Keratinocyte (primary cell): ENCODE measurements around the gene ESYT3. TPM values are rescaled to one million over a fixed set of nuclear protein-coding genes. Genes with fewer than 3 reads are reported as not detected.

Source experiments
- DNase-seq: peaks from one replicate; pipeline ENCODE4 v3.0.0-alpha.2; 2011; ENCODE audit warnings: low read depth, missing footprints, low spot score
- FAIRE-seq: peaks from 2 replicates; lab custom pipeline; 2011; peaks lifted over from hg19 to GRCh38; lab: Jason Lieb, UNC
- H2AFZ ChIP-seq: 2 replicates; pipeline ENCODE4 v1.6.0; 2012; ENCODE audit warnings: low read length, control low read depth, inconsistent platforms; ENCODE audit not compliant: control insufficient read depth
- H3K27ac ChIP-seq: 2 replicates; pipeline ENCODE4 v1.5.1; 2011; ENCODE audit warnings: low read length; ENCODE audit not compliant: control insufficient read depth, insufficient read depth
- H3K27me3 ChIP-seq: 3 replicates; pipeline ENCODE4 v1.6.0; 2011; ENCODE audit warnings: low read length; ENCODE audit not compliant: control insufficient read depth, insufficient read depth; ENCODE audit errors: extremely low read depth
- H3K36me3 ChIP-seq, 2 experiments: 2 replicates in 1 of 2; 3 replicates in 1 of 2; pipeline ENCODE4 v1.5.1; 2011; ENCODE audit warnings: low read length in 2 of 2, mild to moderate bottlenecking in 1 of 2; ENCODE audit not compliant: control insufficient read depth in 2 of 2, insufficient read depth in 2 of 2; ENCODE audit errors: extremely low read depth in 1 of 2
- H3K4me1 ChIP-seq: 3 replicates; pipeline ENCODE4 v1.5.1; 2011; ENCODE audit warnings: low read length; ENCODE audit not compliant: control insufficient read depth, insufficient read depth; ENCODE audit errors: extremely low read depth
- H3K4me2 ChIP-seq: 3 replicates; pipeline ENCODE4 v1.6.0; 2011; ENCODE audit warnings: low read depth, low read length; ENCODE audit not compliant: control insufficient read depth, insufficient read depth; ENCODE audit errors: extremely low read depth
- H3K4me3 ChIP-seq, 3 experiments: fragments of 200-600 bp in 1 of 3; sonication (generic) in 1 of 3; 2 replicates in 2 of 3; 3 replicates in 1 of 3; pipeline ENCODE4 v1.5.1; 2011 to 2016; ENCODE audit warnings: low read length in 3 of 3, mild to moderate bottlenecking in 3 of 3, control low read depth in 2 of 3, inconsistent platforms in 1 of 3, low read depth in 1 of 3, mixed read lengths in 1 of 3, mixed run types in 1 of 3, moderate library complexity in 1 of 3; ENCODE audit not compliant: control insufficient read depth in 2 of 3, insufficient read depth in 2 of 3; ENCODE audit errors: extremely low read depth in 1 of 3
- H3K79me2 ChIP-seq: 2 replicates; pipeline ENCODE4 v1.6.0; 2012; ENCODE audit warnings: low read length; ENCODE audit not compliant: control insufficient read depth, insufficient read depth
- H3K9ac ChIP-seq: 3 replicates; pipeline ENCODE4 v1.6.0; 2011; ENCODE audit warnings: low read length; ENCODE audit not compliant: control insufficient read depth, insufficient read depth; ENCODE audit errors: extremely low read depth
- H3K9me1 ChIP-seq: 3 replicates; pipeline ENCODE4 v1.6.0; 2011; ENCODE audit warnings: low read length; ENCODE audit not compliant: control insufficient read depth, insufficient read depth; ENCODE audit errors: extremely low read depth
- H3K9me3 ChIP-seq: 2 replicates; pipeline ENCODE4 v1.5.1; 2012; ENCODE audit warnings: low read depth, low read length; ENCODE audit not compliant: control insufficient read depth
- H4K20me1 ChIP-seq: 3 replicates; pipeline ENCODE4 v1.6.0; 2011; ENCODE audit warnings: low read length; ENCODE audit not compliant: control insufficient read depth, insufficient read depth; ENCODE audit errors: extremely low read depth
- EZH2 ChIP-seq: IDR thresholded peaks from one replicate; pipeline ENCODE4 v1.6.1; 2012; ENCODE audit warnings: inconsistent platforms, mild to moderate bottlenecking, low read length, moderate library complexity
- dilution Hi-C: fragments of 300-500 bp; cut with MboI; formaldehyde crosslinking; loops from one replicate; pipeline ENCODE4 v1.7.0; 2020; ENCODE audit warnings: low sequenced_read_pairs; ENCODE audit not compliant: extremely low pct_ligation_motif_present
- polyA plus RNA-seq, 5 experiments: library from polyadenylated mRNA; depleted of rRNA in 3 of 5; stranded (reverse) in 3 of 5; stranded (forward) in 1 of 5; unstranded in 1 of 5; fragments of >200 nt; gene quantifications; 1 replicate in 1 of 5; 2 replicates in 3 of 5; 3 replicates in 1 of 5; pipeline versions ENCODE4 v1.2.1 to v1.2.3, GENCODE V29; 2011 to 2012; ENCODE audit warnings: missing spikeins in 2 of 5, low read depth in 1 of 5, low replicate concordance in 1 of 5
- TF ChIP-seq, protein P1 (sequence below), 3 experiments: IDR thresholded peaks in 1 of 3; conservative IDR thresholded peaks in 1 of 3; optimal IDR thresholded peaks in 1 of 3; 2 replicates in 2 of 3; 3 replicates in 1 of 3; pipeline versions ENCODE3 to v1.5.1; 2011; ENCODE audit warnings: low read length in 3 of 3, mild to moderate bottlenecking in 3 of 3, moderate library complexity in 2 of 3, control low read depth in 1 of 3, inconsistent platforms in 1 of 3; ENCODE audit not compliant: insufficient read depth in 2 of 3; ENCODE audit errors: extremely low read depth in 1 of 3

Gene ESYT3
- polyA plus RNA-seq, 1 donor (not counting 4 experiments of a cell fraction or from before 2014, with no cell fraction given), result 0.62 TPM

DNA sequence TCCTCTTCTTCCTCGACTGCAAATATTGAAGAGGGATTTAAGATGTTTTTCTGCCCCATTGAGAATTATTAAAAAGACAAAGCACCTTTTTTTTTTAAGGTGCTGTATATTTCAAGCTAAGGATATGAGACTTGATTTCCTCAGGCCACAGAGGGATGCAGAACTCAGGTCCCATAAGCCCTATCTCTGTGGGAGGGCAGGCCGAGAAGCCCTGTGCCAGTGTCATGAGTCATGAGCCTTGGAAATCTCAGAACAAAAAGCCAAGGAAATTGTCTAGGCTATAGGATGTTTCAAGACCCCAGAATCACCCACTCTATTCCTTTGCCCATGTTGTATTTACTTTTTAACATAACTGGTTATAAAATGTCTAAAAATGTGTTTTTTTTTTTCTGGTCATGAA is 7.3 kb downstream of the ESYT3 start:
- Histone ChIP-seq H3K36me3 (no peaks in the 10 kb centered on the region), H3K27ac (no peak overlapping the region), H3K4me2 (no peak overlapping the region), H3K79me2 (no peaks in the 10 kb centered on the region), H3K4me3 (no peak overlapping the region), H3K9ac (no peak overlapping the region), H3K9me1 (no peaks in the 10 kb centered on the region), H2AFZ (no peak overlapping the region), H3K4me1 (peaks cover 2% of the 10 kb centered on the region), H3K9me3 (no peaks in the 10 kb centered on the region), H3K27me3 (peaks cover 2% of the 10 kb centered on the region), H4K20me1 (no peaks in the 10 kb centered on the region)
- FAIRE-seq (no peak), DNase-seq (no peak)
- TF ChIP-seq EZH2, result no peak
- TF ChIP-seq, protein P1, sequence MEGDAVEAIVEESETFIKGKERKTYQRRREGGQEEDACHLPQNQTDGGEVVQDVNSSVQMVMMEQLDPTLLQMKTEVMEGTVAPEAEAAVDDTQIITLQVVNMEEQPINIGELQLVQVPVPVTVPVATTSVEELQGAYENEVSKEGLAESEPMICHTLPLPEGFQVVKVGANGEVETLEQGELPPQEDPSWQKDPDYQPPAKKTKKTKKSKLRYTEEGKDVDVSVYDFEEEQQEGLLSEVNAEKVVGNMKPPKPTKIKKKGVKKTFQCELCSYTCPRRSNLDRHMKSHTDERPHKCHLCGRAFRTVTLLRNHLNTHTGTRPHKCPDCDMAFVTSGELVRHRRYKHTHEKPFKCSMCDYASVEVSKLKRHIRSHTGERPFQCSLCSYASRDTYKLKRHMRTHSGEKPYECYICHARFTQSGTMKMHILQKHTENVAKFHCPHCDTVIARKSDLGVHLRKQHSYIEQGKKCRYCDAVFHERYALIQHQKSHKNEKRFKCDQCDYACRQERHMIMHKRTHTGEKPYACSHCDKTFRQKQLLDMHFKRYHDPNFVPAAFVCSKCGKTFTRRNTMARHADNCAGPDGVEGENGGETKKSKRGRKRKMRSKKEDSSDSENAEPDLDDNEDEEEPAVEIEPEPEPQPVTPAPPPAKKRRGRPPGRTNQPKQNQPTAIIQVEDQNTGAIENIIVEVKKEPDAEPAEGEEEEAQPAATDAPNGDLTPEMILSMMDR (optimal IDR thresholded peaks at IDR 0.05 in 1 of 3, IDR thresholded peaks at IDR 0.05 in 1 of 3, conservative IDR thresholded peaks at IDR 0.05 in 1 of 3; ENCODE audit: extremely low read depth in 1 of 3, insufficient read depth in 2 of 3, low read length in 3 of 3), result no peak
- dilution Hi-C loops, result no loop called here

DNA sequence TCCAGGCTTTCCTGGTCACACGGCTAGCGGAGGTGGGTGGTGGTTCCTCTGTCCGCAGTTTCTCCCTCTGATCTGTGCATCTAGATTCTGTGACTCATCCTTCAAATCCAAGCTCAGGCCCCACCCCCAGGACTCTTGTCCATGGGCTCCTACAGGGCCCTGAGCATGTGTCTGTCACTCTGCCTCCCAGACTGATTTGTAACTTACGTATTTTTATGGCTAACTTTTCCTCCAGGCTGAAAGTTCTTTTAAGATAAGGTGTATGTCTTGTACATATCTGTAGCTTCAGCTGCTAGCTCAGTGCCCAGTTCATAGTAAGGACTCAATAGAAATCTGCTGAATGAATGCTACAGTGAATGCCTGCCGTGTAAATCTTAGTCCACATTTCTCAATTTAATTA is 8.0 kb downstream of the ESYT3 start:
- H3K4me1 ChIP-seq, result peaks cover 2% of the 10 kb centered on the region
- no peaks in the 10 kb centered on the region for H3K9me1 ChIP-seq
- no peak overlapping the region for H3K4me3 ChIP-seq
- no peaks in the 10 kb centered on the region for H3K79me2 ChIP-seq
- dilution Hi-C loops, result no loop called here
- DNase-seq, result no peak
- H3K9me3 ChIP-seq, result no peaks in the 10 kb centered on the region
- FAIRE-seq, result no peak
- H4K20me1 ChIP-seq, result no peaks in the 10 kb centered on the region
- no peaks in the 10 kb centered on the region for H3K36me3 ChIP-seq
- H3K27ac ChIP-seq, result no peak overlapping the region
- TF ChIP-seq EZH2, result no peak
- TF ChIP-seq, protein P1 (optimal IDR thresholded peaks at IDR 0.05 in 1 of 3, IDR thresholded peaks at IDR 0.05 in 1 of 3, conservative IDR thresholded peaks at IDR 0.05 in 1 of 3; ENCODE audit: extremely low read depth in 1 of 3, insufficient read depth in 2 of 3, low read length in 3 of 3), result no peak
- H2AFZ ChIP-seq, result no peak overlapping the region
- H3K27me3 ChIP-seq, result no peaks in the 10 kb centered on the region
- H3K9ac ChIP-seq, result no peak overlapping the region
- no peak overlapping the region for H3K4me2 ChIP-seq
